HK-2 (cell line): ENCODE results near the gene MLXIP.
"Not testable (repeated sequence)": the region's sequence is repeated elsewhere in the genome, so short reads cannot be mapped to it uniquely, and the experiment has no call there.

ENCODE experiments used
- DNase-seq: peaks from one replicate; pipeline ENCODE4 v3.0.0-alpha.2; 2018; ENCODE audit not compliant: unreplicated experiment

MLXIP gene

DNA sequence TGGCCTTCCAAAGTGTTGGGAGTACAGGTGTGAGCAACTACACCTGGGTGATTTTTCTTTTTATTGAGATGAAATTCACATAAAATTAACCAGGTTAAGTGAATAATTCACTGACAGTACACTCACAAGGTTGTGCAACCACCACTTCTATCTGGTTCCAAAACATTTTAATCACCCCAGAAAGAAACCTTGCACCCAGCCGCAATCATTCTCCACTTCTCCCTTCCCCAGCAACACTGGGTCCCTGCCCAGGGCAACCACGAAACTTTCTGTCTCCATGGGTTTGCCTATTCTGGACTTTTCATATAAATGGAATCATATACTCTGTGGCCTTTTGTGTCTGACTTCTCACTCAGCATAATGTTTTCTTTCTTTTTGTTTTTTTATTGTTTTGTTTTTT lies 26.3 kb upstream of the MLXIP start:
- no peak for DNase-seq

DNA sequence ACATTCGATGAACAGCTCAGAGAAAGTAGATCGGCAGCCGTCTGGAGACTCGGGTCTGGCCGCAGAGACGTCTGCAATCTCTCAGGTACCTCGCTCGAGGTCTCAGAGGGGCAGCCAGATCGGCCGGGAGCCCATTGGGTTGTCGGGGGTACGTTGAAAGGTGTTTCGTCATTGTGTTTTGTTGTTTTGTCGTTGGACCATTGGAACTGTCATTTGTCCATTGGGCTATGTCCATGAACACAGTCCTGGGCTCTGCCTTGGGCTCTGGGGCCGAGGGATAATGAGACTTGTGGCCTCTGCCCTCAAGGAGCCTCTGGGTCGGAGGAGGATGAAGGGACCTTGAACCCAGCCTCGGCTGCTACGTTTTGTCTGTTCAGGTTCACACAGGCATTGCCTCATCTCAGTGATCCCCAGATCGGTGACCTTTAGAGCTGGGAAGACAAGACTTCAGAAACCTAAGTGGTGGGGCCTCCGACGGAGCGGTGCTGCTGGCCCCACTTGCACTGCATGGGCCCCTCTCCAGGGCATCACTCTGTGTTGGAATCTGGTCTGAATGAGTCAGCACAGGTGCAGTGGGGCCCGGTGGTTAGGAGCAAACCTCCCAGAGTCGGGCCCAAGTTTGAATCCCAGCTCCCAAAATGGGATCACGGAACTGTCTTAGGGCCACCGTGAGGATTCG lies 23.6 kb upstream of the MLXIP start:
- DNase-seq = no peak

DNA sequence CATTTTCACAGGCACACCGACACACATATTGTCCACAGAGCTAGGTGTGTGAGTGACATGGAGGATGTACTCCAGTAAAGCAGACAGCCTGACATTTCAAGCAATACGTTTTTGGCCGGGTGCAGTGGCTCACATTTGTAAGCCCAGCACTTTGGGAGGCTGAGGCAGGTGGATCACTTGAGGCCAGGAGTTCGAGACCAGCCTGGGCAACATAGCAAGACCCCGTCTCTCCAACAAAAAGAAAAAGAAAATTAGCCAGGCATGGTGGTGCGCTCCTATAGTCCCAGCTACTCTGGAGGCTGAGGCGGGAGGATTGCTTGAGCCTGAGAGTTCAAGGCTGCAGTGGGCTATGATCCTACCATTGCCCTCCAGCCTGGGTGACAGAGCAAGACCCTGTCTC lies 22.1 kb upstream of the MLXIP start:
- not testable (repeated sequence) for DNase-seq

DNA sequence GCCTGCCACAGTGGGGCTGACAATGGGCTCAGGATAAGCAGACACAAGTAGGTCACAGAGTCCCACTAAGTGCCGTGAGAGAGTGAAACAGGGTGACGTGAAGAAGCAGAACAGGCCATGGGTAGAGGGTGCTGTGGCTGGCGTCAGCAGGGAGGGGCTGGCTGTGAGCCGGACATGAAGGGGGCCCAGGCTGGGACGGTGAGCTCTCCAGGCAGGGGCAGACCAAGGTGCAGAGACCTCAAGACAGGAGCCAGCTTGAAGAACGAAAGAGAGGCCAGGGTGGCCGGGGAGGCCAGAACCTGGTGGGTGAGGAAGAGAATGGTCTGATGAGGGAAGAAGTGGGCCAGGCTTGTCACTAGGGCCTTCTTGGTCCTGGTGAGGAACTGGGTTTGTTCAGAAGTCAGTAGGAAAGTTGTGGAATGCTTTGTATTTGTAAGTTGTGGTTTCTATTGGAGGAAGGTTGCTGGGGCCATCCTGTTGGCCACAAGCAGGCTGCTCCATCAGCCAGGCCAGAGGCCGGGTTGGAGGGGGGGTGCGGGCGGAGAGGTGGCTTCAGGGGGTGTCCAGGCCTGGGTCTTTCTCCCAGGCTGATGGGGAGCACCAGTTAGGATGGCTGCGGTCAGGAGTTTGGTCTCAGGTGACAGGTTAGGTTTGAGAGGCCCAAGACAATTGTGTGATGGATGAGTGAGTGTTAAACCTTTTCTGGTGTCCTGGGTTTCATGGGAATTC lies 21.4 kb upstream of the MLXIP start:
- DNase-seq = no peak

DNA sequence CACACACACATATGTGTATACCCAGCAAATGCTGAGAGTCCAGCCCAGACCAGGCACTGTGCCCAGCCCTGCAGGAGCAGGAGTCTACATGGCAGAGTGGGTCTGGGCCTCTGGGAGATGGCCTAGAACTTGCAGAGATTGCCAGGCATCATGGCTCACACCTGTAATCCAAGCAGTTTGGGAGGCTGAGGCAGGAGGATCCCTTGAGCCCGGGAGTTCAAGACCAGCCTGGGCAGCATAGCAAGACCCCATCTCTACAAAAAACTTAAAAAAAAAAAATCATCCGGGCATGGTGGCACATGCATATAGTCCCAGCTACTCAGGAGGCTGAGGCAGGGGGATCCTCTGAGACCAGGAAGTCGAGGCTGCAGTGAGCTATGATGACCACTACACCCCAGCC lies 20.8 kb upstream of the MLXIP start:
- DNase-seq = no peak

DNA sequence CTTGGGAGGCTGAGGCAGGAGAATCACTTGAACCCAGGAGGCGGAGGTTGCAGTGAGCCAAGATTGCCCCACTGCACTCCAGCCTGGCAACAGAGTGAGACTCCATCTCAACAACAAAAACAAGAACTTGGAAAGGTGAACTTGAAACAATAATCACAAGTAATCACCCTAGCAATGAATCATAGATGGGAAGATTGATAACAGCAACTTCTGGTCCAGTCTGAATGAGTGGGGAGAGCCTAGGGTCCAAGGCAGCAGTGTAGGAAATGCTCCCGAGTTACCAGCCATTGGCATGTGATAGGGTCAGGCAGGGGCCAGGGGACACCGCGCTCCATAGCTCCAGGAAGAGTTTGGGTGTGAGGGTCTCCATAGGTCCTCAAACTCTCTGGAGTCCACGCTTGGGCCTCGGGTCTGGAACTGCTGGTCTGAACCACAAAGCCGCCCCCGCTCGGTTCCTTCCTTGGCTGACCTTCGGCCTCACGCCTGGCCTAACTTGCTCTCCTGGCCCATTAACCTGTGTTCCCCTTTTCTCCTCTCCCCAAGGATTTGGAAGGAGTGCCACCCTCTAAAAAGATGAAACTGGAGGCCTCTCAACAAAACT lies 19.9 kb upstream of the MLXIP start:
- no peak for DNase-seq

DNA sequence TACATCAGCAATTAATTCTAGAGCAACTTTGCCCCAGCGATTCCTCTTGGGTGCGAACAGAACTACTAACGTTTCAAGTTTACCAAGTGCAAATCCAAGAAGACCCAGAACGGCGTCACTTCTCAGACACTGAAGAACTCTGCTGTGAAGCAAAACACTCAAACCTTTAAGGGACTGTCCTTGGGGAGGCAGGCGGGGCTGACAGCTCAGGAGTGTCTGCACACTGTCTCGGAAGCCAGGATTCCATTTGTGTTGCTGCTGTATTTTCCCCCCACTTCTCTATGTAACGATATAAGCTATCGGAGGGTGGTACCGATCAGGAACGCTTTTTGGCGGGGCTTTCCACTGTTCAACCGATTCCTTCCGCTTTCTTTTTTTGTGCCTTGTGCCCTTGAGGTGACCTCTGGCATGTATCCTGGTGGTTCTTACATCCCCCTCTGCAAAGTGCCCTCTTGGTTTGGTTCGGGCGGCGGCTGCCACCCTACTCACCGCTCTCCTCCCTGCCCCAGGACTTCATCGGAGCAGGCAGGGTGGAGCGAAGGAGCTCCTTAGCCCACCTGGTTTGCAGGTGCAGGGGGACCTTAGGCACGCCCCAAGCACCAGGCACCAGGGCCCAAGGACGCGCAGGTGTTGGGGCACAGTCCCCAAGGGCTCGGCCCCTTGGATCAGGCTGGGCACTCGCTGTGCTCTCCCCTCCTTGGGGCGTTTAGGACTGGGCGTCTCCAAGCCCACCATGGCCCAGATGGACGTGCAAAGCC lies 19.2 kb upstream of the MLXIP start:
- no peak for DNase-seq

DNA sequence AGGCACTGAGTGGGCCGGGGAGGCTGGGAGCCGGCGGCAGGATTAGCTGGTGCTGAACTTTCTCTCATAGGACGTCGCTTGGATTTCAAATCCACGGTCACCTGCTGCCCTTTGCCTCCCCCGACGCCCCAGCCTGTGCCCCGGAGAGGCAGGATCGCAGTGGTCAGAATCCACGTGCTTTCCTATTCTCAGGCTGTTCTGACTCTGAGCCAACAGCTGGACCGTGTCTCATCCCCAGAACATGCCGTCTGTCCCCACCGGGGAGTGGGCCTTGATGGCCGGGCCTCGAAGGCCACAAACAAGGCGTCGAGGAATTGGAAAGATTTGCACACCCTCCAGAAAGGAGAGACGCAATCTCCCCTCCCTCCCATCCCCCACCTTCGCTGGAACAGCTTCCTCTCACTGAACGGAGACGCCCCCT lies 18.5 kb upstream of the MLXIP start:
- no peak for DNase-seq

DNA sequence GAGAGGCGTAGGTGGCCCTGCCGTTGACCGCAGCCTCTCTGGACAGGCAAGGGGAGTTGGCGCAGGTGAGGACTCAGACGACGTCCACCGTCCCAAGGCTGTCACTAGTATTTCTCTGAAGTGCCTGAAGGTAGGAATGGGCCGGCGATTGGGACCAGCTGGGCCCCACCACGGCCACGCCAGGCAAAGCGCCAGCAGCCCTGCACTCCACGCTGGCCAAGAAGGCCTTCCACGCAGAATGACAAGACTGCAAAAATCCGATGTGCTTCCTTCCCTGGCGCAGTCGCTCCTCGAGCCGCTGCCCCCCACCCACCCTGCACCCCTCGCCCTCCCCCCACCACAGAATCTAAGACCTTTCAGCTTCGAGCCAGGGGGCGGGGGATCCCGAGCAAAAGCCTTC lies 17.3 kb upstream of the MLXIP start:
- no peak for DNase-seq

DNA sequence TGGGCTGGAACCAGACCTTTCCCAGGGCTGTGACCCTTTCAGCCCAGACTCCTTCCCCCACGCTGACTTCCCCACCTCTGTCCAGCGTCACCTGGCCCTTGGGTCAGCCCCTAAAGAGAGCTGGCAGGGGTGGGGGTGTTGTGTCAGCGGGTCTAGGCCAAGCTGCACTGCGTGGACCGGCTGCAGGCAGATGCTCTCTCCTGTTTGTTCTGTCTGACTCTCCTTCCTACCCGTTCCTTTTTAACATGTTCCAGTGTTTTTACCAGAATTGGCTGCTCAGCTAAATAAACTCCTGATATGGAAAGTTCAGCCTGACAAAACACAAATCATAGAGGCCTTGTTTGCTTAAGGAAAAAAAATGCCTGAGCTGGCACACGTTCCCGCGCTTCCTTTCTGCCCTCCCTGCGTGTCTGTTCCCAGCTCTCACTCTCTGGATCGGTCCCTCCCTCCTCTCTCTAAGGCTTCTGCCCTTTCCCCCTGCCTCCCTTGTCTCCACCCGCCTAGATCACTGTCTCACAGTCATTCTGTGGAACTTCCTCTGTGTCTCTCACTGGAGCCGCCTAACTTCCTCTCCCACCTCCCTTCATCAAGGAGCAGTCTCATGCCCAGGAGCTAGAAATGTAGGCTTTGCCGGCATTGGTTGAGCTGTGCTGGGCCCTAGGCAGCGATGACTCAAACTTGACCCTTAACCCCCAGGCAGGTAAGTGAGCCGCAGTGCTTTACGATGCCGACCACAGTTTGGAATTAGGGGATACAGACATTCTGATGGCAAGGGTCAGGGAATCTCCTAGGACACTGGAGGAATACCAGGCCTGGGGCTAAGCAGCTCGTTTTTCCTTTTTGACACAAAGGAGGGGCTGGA lies 15.5 kb upstream of the MLXIP start:
- peak; percentile 79 for DNase-seq

DNA sequence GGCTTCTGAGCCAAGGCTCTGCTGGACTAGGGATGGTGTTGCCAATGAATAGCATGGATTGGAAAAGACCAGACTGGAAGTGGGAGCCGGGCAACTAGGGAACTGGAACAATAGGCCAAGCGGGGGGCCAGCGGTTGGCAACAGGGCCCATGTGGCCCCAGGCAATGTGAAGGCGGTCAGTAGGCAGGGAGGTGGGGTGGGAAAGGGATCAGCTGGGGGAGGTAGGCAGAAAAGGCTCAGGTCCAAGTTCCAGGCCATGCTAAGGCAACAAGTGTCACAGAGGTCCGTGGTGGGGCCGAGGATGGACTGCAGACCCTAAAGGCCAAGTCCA lies 14.9 kb upstream of the MLXIP start:
- DNase-seq = peak; percentile 69

DNA sequence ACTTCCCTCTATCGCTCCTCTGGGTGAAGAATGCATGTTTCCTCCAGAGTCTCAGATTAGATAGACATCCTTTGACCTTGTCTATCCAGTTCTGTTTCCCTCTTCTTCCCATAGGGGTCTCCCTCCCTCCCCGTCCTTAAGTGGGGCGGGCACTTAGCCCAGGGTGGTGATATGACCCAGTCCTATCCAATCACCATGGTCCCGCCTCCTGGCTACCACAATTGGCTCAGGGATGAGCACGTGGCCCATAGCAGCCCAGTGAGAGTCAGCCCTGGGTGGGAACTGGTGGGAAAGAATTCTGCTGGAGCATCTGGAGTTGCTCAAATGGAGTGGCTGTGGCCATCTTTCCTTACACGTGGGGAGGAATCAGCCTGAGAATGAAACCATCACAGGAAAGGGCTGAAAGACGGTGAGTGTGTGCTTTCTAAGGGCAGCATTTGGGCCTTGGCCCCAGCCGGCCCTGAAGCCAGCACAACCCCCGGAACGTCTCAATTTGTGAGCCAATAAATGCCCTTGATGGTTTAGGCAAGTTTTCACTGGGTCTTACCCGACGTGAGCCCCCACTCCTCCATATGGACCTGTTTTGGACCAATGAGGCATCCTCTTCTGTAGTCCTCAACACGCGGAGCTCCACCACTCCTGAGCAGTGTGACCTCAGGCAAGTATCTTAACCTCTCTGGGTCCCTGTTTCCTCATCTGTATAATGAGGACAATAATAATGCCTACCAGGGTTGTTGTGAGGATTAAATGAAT lies 14.4 kb upstream of the MLXIP start:
- DNase-seq = peak; percentile 98

DNA sequence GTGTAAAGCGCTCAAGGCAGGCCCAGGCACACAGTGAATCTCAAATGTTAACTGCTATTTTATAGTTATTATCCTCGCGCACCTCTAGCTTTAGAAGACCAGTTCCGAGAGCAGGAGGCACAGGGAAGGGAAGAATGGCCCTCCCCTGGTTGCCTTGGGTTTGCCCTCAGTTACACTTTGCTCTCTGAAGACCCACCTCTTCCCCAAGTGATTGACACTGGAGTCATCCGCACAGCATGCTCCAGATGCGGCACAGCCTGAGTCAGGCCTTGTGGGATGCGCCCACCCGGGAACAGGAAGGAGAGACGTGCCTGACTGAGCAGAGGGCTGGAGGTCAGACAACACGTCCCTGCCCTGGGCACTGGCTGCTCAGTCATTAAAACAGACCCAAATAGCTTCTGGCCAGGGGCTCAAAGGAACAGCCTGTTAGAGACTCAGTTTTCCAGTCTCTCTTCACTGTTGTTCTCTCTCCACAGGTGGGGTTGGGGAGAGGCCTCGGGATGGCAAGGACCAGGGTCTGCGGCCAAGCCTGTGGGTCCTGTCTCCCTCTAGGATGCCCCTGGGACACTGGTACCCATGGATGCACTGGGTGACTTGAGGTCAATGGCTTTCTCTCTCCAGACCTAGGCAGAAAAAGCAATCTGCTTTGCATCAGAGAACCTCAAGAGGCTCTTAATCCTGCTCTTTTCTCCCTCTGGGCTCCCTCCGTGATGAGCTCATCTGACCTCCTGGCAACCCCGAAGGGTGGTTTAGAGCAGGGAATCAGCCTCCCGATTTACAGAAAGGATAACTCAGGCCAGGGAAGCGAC lies 13.6 kb upstream of the MLXIP start:
- DNase-seq = peak; percentile 95

DNA sequence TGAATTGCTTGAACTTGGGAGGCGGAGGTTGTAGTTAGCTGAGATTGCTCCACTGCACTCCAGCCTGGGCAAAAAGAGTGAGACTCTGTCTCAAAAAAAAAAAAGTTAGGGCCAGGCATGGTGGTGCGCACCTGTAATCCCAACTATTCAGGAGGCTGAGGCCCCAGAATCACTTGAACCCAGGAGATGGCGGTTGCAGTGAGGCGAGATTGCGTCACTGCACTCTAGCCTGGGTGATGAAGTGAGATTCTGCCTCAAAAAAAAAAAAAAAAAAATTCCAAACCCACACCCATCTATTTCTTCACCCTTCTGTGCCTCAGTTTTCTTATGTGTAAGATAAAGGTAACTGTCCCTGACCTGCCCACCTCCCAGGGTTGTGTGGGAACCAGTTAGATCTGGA lies 11.0 kb upstream of the MLXIP start:
- DNase-seq = no peak

DNA sequence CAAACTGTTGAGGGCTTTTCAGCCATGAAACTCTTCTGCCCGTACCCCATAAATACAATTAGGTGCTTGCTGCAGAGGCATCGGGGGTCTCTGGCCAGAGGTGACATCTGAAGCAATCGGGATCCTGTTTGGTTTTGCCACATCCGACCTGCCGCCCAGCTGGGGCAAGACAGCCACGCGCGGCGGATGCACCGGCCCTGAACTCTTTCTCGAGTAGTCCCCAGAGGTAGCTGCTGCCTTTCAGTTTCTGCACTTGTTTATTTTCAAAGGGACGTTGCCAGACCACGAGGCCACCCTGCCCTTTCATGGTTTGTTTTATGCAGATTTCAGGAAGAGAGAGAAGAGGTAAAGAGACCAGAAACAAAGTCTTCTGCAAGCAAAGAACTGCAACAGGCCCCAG lies 10.6 kb upstream of the MLXIP start:
- DNase-seq = no peak

DNA sequence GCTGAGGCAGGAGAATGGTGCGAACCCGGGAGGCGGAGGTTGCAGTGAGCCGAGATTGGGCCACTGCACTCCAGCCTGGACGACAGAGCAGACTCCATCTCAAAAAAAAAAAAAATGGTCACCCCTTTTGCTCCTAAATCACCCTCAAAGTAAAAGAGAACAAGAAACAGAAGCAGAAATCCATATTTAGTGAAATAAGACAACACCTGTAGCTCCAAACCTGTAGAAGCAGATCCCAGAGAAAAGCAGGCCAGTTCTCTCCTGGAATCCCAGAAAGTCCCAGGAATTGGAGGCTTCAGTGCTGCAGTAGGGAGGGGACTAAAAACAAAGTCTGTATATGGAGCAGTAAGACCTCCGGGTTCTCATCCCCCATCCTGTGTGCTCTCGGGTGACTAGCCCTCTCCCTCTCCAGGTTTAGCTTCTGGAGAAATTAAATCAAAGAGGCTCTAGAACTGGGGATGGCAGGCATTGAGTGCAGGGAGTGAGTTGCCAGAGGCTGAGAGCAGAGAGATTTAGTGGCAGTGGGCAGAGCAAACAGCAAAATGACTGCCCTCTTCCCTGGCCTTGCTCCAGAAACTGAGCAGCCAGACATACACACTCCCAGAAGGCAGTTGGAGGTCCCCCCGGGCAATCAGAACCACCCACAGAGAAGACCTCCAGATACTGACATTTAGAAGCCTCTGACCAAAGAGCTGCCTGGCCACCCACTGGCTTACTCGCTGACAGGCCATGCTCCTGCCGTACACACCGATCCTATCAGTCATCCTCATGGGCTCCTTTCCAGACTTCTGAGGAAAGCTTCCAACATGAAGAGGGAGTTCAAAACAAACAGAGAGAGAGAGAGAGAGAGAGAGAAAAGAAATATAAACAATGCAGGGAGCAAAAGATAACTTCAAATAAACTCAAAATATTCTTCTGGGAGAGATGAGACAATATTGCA lies 6.3 kb upstream of the MLXIP start:
- DNase-seq = peak; percentile 59

DNA sequence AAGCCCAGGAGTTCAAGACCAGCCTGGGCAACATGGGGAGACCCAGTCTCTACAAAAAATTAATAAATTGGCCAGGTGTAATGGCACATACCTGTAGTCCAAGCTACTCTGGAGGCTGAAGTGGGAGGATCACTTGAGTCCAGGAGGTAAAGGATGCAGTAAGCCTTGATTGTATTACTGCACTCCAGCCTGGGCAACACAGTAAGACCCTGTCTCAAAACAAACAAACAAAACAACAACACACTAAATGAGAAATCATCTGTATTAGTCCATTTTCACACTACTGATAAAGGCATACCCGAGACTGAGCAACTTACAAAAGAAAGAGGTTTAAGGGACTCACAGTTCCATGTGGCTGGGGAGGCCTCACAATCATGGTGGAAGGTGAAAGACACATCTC lies 4.7 kb upstream of the MLXIP start:
- no peak for DNase-seq

DNA sequence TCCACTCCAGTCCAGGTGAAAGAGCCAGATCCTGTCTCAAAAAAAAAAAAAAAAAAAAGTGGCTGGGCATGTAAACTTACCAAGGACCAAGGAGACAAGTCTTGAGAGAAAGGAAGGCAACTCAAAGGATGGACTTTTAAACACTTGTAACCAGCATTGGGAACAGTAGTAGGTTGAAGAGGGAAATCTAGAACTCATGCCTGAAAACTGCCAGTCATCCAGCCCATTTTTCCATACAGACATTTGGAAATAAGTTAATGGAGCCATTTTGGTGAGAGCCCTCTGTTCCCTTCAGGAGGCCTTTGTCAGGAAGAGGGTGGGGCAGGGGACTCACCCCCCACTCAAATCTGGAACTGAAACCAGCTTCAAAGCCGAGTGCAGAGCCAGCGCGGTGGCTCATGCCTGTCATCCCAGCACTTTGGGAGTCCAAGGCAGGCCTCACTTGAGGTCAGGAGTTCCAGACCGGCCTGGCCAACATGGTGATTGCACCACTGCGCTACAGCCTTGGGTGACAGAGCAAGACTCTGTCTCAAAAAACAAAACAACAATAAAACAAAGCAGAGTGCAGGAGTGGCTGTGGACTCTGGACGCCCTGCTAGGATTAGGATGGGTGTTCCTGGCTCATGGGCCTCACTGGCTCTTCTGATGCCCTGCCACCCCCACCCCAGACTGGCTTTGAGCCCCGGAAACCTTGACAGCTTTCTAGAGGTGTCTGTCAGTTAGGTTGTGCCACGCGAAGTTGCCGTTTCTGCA lies 1.6 kb upstream of the MLXIP start:
- no peak for DNase-seq
